ENCODE measurements around the gene PCDHGB6.
"Not testable (repeated sequence)": the region's sequence is repeated elsewhere in the genome, so short reads cannot be mapped to it uniquely, and the experiment has no call there.

The PCDHGB6 gene

GRCh38 chr5:141413540-141414069 lies 5.8 kb downstream of the PCDHGB6 start:
- DNase-seq (ENCODE audit: low spot score), result no peak
- TF ChIP-seq CTCF (IDR thresholded peaks at IDR 0.05; ENCODE audit: borderline replicate concordance, control extremely low read depth, extremely low read depth, insufficient read depth, missing control alignments), result no peak
- in situ Hi-C loops (cut with MboI; ENCODE audit: low sequenced_read_pairs, unreplicated experiment), result no loop called here

- DNase-seq (ENCODE audit: low spot score); in situ Hi-C loops (cut with MboI; ENCODE audit: low sequenced_read_pairs, unreplicated experiment): not testable (repeated sequence)
These were observed 6.9 kb downstream of the PCDHGB6 start for GRCh38 chr5:141414548-141415274.

- in situ Hi-C loops (cut with MboI; ENCODE audit: low sequenced_read_pairs, unreplicated experiment), result not testable (repeated sequence)
These were observed 7.4 kb downstream of the PCDHGB6 start for GRCh38 chr5:141415275-141415618.

GRCh38 chr5:141417494-141418172 lies 9.8 kb downstream of the PCDHGB6 start, which contains the start of gene PCDHGB7:
Gene PCDHGB7, plus strand, starts transcription at chr5:141417677. Its CDS starts 183 bp downstream, at chr5:141417860.
- TF ChIP-seq CTCF (IDR thresholded peaks at IDR 0.05; ENCODE audit: borderline replicate concordance, control extremely low read depth, extremely low read depth, insufficient read depth, missing control alignments), result peak; percentile 52
- in situ Hi-C loops (cut with MboI; ENCODE audit: low sequenced_read_pairs, unreplicated experiment), result not testable (repeated sequence)
- DNase-seq (ENCODE audit: low spot score), result peak; percentile 82

More at GRCh38 chr5:141415275-141415618, 7.4 kb downstream of the PCDHGB6 start:
- DNase-seq (ENCODE audit: low spot score), result not testable (repeated sequence)

GRCh38 chr5:141419074-141419880 lies 11.5 kb downstream of the PCDHGB6 start:
- no peak for TF ChIP-seq CTCF (IDR thresholded peaks at IDR 0.05; ENCODE audit: borderline replicate concordance, control extremely low read depth, extremely low read depth, insufficient read depth, missing control alignments)
- DNase-seq (ENCODE audit: low spot score), result no peak
- in situ Hi-C loops (cut with MboI; ENCODE audit: low sequenced_read_pairs, unreplicated experiment), result no loop called here

- peak; percentile 71 for TF ChIP-seq CTCF (IDR thresholded peaks at IDR 0.05; ENCODE audit: borderline replicate concordance, control extremely low read depth, extremely low read depth, insufficient read depth, missing control alignments)
- DNase-seq (ENCODE audit: low spot score), result peak; percentile 76
- in situ Hi-C loops (cut with MboI; ENCODE audit: low sequenced_read_pairs, unreplicated experiment), result loop anchor here (5.0 kb wide), 1 partner anchor 136 kb away; no protein-coding TSS in a partner anchor
These were observed 13.2 kb downstream of the PCDHGB6 start, which contains the start of gene PCDHGA11 for GRCh38 chr5:141420855-141421488. Gene PCDHGA11, plus strand, starts transcription at chr5:141421051. Its CDS starts 177 bp downstream, at chr5:141421228.

- no peak for TF ChIP-seq CTCF (IDR thresholded peaks at IDR 0.05; ENCODE audit: borderline replicate concordance, control extremely low read depth, extremely low read depth, insufficient read depth, missing control alignments)
- DNase-seq (ENCODE audit: low spot score), result no peak
- in situ Hi-C loops (cut with MboI; ENCODE audit: low sequenced_read_pairs, unreplicated experiment), result loop anchor here (5.0 kb wide), 1 partner anchor 136 kb away; no protein-coding TSS in a partner anchor
These were observed 13.7 kb downstream of the PCDHGB6 start for GRCh38 chr5:141421489-141421855.
